Measurements from ENCODE around the gene HRCT1.
"Not testable (repeated sequence)": the region's sequence is repeated elsewhere in the genome, so short reads cannot be mapped to it uniquely, and the experiment has no call there.

HRCT1 gene

GRCh38 chr9:35919212-35920008 lies 13.4 kb downstream of the HRCT1 start:
- DNase-seq: no peak

- DNase-seq: no peak
These were observed 14.1 kb downstream of the HRCT1 start for GRCh38 chr9:35920051-35920620.

- no peak for DNase-seq
These were observed 17.6 kb downstream of the HRCT1 start for GRCh38 chr9:35923598-35923926.

GRCh38 chr9:35923927-35924763 lies 18.1 kb downstream of the HRCT1 start:
- no peak for DNase-seq

- no peak for DNase-seq
These were observed 22.8 kb downstream of the HRCT1 start for GRCh38 chr9:35928591-35929452.

- DNase-seq: no peak
These were observed 23.4 kb downstream of the HRCT1 start for GRCh38 chr9:35929453-35929718.

- DNase-seq: no peak
These were observed 24.5 kb downstream of the HRCT1 start for GRCh38 chr9:35930521-35930920.

- no peak for DNase-seq
These were observed 25.0 kb downstream of the HRCT1 start for GRCh38 chr9:35930989-35931388.

- no peak for DNase-seq
These were observed 26.7 kb downstream of the HRCT1 start for GRCh38 chr9:35932735-35933134.

- DNase-seq: no peak
These were observed 27.6 kb downstream of the HRCT1 start for GRCh38 chr9:35933550-35934067.

GRCh38 chr9:35934069-35934468 lies 28.1 kb downstream of the HRCT1 start:
- not testable (repeated sequence) for DNase-seq

GRCh38 chr9:35935261-35935660 lies 29.3 kb downstream of the HRCT1 start:
- DNase-seq: no peak

GRCh38 chr9:35935755-35936509 lies 29.9 kb downstream of the HRCT1 start:
- no peak for DNase-seq

- no peak for DNase-seq
These were observed 31.2 kb downstream of the HRCT1 start for GRCh38 chr9:35937227-35937626.

GRCh38 chr9:35938474-35939356 lies 32.7 kb downstream of the HRCT1 start:
- no peak for DNase-seq

GRCh38 chr9:35939679-35940250 lies 33.8 kb downstream of the HRCT1 start:
- no peak for DNase-seq

GRCh38 chr9:35940458-35941407 lies 34.7 kb downstream of the HRCT1 start:
- DNase-seq: no peak

GRCh38 chr9:35942286-35942685 lies 36.3 kb downstream of the HRCT1 start:
- no peak for DNase-seq

- DNase-seq: no peak
These were observed 38.2 kb downstream of the HRCT1 start for GRCh38 chr9:35944173-35944572.

GRCh38 chr9:35944841-35945240 lies 38.8 kb downstream of the HRCT1 start:
- DNase-seq: no peak
